Coronary artery (tissue), 2 donors: ENCODE results near the gene APEX1.

Experiments used
- DNase-seq: peaks from one replicate; pipeline ENCODE4 v3.0.0-alpha.2; 2017; ENCODE audit warnings: low spot score
- H3K27ac ChIP-seq, 2 donors: fragments of 200-600 bp; sonication (generic); one replicate each; pipeline ENCODE4 v1.5.1; 2016 to 2019
- H3K4me3 ChIP-seq: fragments of 200-600 bp; sonication (generic); 2 replicates; pipeline ENCODE4 v1.5.1; 2016; ENCODE audit warnings: mild to moderate bottlenecking, moderate library complexity
- CTCF ChIP-seq: fragments of 200-600 bp; sonication (generic); IDR thresholded peaks from one replicate; pipeline ENCODE4 v1.5.1; 2019; ENCODE audit warnings: antibody characterized with exemption

The APEX1 gene

GRCh38 chr14:20427231-20428009, 27.6 kb upstream of the APEX1 start:
- TF ChIP-seq CTCF: no peak
- no peak for DNase-seq
- no peak overlapping the region for H3K4me3 ChIP-seq
- peak overlapping the region in 1 of 2 donors; percentile 51 for H3K27ac ChIP-seq

GRCh38 chr14:20428010-20428365, 27.0 kb upstream of the APEX1 start:
- H3K4me3 ChIP-seq: no peak overlapping the region
- no peak for TF ChIP-seq CTCF
- H3K27ac ChIP-seq: no peak overlapping the region
- no peak for DNase-seq

GRCh38 chr14:20428802-20429201, 26.2 kb upstream of the APEX1 start:
- no peak overlapping the region for H3K4me3 ChIP-seq
- DNase-seq: no peak
- no peak for TF ChIP-seq CTCF
- H3K27ac ChIP-seq: no peak overlapping the region

GRCh38 chr14:20429801-20430669, 25.0 kb upstream of the APEX1 start:
- no peak for TF ChIP-seq CTCF

GRCh38 chr14:20434701-20435581, 20.1 kb upstream of the APEX1 start:
- no peak for DNase-seq
- H3K27ac ChIP-seq: peak overlapping the region in 1 of 2 donors; percentile 64
- TF ChIP-seq CTCF: no peak
- H3K4me3 ChIP-seq: peak overlapping the region; percentile 61

More at GRCh38 chr14:20429801-20430669, 25.0 kb upstream of the APEX1 start:
- Histone ChIP-seq H3K4me3 (no peak overlapping the region), H3K27ac (no peak overlapping the region)
- no peak for DNase-seq

- H3K4me3 ChIP-seq: peak within 1 kb of the TSS; percentile 61
- peak within 1 kb of the TSS in 1 of 2 donors; percentile 64 for H3K27ac ChIP-seq
- no peak for DNase-seq
- no peak for TF ChIP-seq CTCF
Measured at GRCh38 chr14:20435582-20436362, 19.3 kb upstream of the APEX1 start, which contains the start of gene KLHL33. Gene KLHL33, minus strand, starts transcription at chr14:20436166. Its CDS starts 355 bp downstream, at chr14:20435811.
